Fibroblast of mammary gland (primary cell): ENCODE measurements around the gene PRSS38.

Experiments used
- DNase-seq: peaks from one replicate; pipeline ENCODE4 v3.0.0-alpha.2; 2010; ENCODE audit warnings: low read depth
- H3K4me3 ChIP-seq: 2 replicates; pipeline ENCODE4 v1.5.1; 2011; ENCODE audit warnings: low read depth, mild to moderate bottlenecking, low read length, moderate library complexity; ENCODE audit not compliant: control insufficient read depth
- TF ChIP-seq, protein P1 (sequence below): conservative IDR thresholded peaks from 2 replicates; pipeline ENCODE4 v1.5.1; 2011; ENCODE audit warnings: low read depth, low read length, inconsistent platforms; ENCODE audit not compliant: control insufficient read depth, insufficient read depth

PRSS38 gene

DNA sequence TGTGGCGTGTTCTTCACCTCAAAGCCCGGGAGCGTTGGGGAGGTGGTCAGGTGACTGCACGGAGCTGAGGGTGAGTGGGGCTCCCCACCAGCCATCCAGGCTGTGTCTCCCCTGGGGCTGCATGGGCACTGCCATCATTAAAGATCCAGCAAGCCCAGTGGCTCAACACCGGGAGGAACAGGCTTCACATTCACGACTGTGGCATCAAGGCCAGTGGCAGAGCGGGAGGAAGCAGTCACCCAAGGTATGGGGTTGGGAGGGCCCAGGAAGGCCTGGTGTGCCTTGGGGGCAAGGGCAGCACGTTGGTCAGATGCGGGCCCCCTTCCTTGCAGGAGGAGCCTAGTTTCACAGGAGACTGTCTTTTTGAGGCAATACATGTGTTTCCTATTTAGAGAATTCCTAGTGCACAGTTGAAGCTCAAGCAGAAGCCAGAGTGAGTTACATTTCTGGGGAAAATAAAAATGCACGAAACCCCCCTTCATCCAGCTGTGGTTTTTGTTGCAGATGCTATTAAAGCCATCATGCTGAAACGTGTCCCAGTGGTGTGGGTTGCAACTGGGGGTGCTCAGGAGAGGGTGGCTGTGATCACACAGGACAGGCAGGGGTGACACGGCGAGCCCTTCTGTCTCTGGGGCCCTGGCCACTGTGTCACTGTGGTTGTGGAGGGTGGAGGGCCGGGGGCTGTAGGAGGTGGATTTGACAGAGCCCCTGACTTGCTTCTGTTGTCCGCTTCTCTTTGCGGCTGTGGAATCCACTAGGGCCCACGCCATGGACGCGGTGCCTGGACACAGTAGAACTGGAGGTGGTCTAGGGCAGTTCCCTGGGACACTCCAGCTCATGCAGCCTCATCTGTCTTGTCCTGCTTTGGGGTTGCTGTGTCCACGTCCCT lies 46.2 kb upstream of the PRSS38 start:
- TF ChIP-seq, protein P1, sequence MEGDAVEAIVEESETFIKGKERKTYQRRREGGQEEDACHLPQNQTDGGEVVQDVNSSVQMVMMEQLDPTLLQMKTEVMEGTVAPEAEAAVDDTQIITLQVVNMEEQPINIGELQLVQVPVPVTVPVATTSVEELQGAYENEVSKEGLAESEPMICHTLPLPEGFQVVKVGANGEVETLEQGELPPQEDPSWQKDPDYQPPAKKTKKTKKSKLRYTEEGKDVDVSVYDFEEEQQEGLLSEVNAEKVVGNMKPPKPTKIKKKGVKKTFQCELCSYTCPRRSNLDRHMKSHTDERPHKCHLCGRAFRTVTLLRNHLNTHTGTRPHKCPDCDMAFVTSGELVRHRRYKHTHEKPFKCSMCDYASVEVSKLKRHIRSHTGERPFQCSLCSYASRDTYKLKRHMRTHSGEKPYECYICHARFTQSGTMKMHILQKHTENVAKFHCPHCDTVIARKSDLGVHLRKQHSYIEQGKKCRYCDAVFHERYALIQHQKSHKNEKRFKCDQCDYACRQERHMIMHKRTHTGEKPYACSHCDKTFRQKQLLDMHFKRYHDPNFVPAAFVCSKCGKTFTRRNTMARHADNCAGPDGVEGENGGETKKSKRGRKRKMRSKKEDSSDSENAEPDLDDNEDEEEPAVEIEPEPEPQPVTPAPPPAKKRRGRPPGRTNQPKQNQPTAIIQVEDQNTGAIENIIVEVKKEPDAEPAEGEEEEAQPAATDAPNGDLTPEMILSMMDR: no peak
- DNase-seq: no peak
- H3K4me3 ChIP-seq: no peak overlapping the region

- no peak overlapping the region for H3K4me3 ChIP-seq
- TF ChIP-seq, protein P1: no peak
- DNase-seq: no peak
These were observed 45.5 kb upstream of the PRSS38 start for GRCh38 chr1:227769936-227770494.

- TF ChIP-seq, protein P1: no peak
- H3K4me3 ChIP-seq: no peak overlapping the region
- no peak for DNase-seq
These were observed 44.7 kb upstream of the PRSS38 start for GRCh38 chr1:227770812-227771211.

DNA sequence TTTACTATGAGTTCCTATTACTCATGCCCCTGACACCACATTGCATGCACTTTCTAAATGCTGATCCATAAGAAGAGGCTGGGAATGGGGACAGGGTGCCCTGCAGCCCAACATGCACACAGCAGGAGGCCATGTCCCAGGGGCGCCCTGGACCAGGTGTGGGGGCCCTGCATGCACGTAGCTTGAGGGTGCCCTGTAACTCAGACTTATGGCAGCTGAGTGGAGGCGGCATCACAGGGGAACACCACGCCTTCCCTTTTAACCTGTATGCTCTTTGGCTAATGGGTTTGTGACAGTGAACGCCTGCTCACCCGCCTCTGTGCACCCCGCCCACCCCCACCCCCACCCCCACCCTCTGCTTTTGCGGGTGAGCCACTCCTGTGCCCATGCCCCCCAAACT lies 44.1 kb upstream of the PRSS38 start:
- no peak for DNase-seq
- TF ChIP-seq, protein P1: no peak
- H3K4me3 ChIP-seq: no peak overlapping the region

GRCh38 chr1:227771771-227772170 lies 43.7 kb upstream of the PRSS38 start:
- H3K4me3 ChIP-seq: no peak overlapping the region
- DNase-seq: no peak
- TF ChIP-seq, protein P1: no peak

DNA sequence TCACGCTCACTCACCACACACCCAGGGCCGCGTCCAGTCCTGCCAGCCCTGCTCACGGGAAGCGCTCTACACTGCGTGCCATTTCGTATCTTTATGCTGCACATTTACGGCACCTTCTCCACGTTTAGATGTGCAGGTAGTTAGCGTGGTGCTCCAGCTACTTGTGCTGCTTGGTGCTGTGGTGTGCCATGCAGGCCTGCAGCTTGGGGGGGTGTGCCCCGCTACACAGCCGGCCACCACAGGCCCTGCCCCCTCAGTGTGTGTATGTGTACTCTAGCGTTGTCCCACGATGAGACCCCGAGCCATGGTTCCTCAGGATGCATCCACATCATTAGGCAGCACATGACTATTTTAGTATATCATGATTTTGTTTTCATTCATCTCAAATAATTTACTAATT lies 41.9 kb upstream of the PRSS38 start:
- TF ChIP-seq, protein P1: no peak
- DNase-seq: no peak
- no peak overlapping the region for H3K4me3 ChIP-seq
